Gastrocnemius medialis (tissue), 4 donors: ENCODE measurements around the gene LRRC75A.

Source experiments
- CTCF ChIP-seq, 5 experiments: fragments of 450-650 bp in 3 of 5; fragments of 200-600 bp in 2 of 5; sonication (generic) in 2 of 5; IDR thresholded peaks in 4 of 5; conservative IDR thresholded peaks in 1 of 5; 1 replicate in 4 of 5; 2 replicates in 1 of 5; pipeline ENCODE4 v1.5.1; 2016 to 2019; ENCODE audit warnings: antibody characterized with exemption in 5 of 5, mild to moderate bottlenecking in 3 of 5, moderate library complexity in 3 of 5
- POLR2A ChIP-seq, 2 donors: fragments of 450-650 bp; IDR thresholded peaks; one replicate each; pipeline ENCODE4 v1.6.1; 2017; ENCODE audit warnings: antibody characterized with exemption in 2 of 2, mild to moderate bottlenecking in 2 of 2, moderate library complexity in 2 of 2

DNA sequence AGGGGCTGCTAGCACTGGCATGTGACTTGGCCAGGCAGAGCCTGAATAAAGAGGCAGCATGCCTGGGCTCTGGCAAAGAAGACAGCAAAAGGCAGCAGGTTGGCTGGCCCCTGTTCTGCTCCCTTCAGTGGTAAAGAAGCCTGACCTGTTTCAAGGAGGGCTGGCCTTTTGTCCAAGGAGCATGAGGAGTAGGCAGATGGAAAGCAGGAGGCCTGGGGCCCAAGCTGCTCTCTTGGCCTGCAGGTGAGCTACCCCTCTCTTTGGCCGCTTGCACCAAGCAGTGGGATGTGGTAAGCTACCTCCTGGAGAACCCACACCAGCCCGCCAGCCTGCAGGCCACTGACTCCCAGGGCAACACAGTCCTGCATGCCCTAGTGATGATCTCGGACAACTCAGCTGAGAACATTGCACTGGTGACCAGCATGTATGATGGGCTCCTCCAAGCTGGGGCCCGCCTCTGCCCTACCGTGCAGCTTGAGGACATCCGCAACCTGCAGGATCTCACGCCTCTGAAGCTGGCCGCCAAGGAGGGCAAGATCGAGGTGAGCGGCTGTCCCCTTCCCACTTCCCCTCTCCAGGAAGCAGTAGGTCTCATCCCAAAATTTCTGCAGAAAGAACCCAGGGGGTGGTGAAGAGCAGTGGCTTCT, 68.6 kb downstream of the LRRC75A start:
- no peak for TF ChIP-seq POLR2A (IDR thresholded peaks at IDR 0.05)
- TF ChIP-seq CTCF (IDR thresholded peaks at IDR 0.05 in 4 of 5, conservative IDR thresholded peaks at IDR 0.05 in 1 of 5), result no peak
